ENCODE measurements around the gene CDCA5.

Gene CDCA5

GRCh38 chr11:65071907-65072630 is 11.8 kb downstream of the CDCA5 start:
- H3K27me3 ChIP-seq (ENCODE audit: control insufficient read depth in 1 of 2, insufficient read depth in 2 of 2, low read length in 2 of 2): no peaks in the 10 kb centered on the region
- no peak overlapping the region for H3K27ac ChIP-seq (ENCODE audit: low read depth, low read length)
- H3K36me3 ChIP-seq (ENCODE audit: control insufficient read depth in 1 of 2, insufficient read depth in 2 of 2, low read length in 2 of 2): no peaks in the 10 kb centered on the region
- H3K9me3 ChIP-seq (ENCODE audit: control insufficient read depth in 1 of 2, low read length in 2 of 2): no peaks in the 10 kb centered on the region
- no peaks in the 10 kb centered on the region for H3K4me1 ChIP-seq (ENCODE audit: control insufficient read depth in 1 of 2, insufficient read depth in 2 of 2, low read length in 2 of 2)
- no peak overlapping the region for H3K9ac ChIP-seq (ENCODE audit: low read depth in 1 of 2, low read length in 2 of 2)
- no peak overlapping the region for H3K4me3 ChIP-seq (ENCODE audit: low read depth in 1 of 2, low read length in 2 of 2)

- Histone ChIP-seq H3K36me3 (ENCODE audit: control insufficient read depth in 1 of 2, insufficient read depth in 2 of 2, low read length in 2 of 2) (no peaks in the 10 kb centered on the region), H3K9me3 (ENCODE audit: control insufficient read depth in 1 of 2, low read length in 2 of 2) (no peaks in the 10 kb centered on the region), H3K4me1 (ENCODE audit: control insufficient read depth in 1 of 2, insufficient read depth in 2 of 2, low read length in 2 of 2) (no peaks in the 10 kb centered on the region), H3K27me3 (ENCODE audit: control insufficient read depth in 1 of 2, insufficient read depth in 2 of 2, low read length in 2 of 2) (no peaks in the 10 kb centered on the region), H3K27ac (ENCODE audit: low read depth, low read length) (no peak overlapping the region), H3K9ac (ENCODE audit: low read depth in 1 of 2, low read length in 2 of 2) (no peak overlapping the region), H3K4me3 (ENCODE audit: low read depth in 1 of 2, low read length in 2 of 2) (no peak overlapping the region)
Measured at GRCh38 chr11:65069217-65069616, 14.6 kb downstream of the CDCA5 start.

GRCh38 chr11:65067446-65067845 is 16.4 kb downstream of the CDCA5 start:
- Histone ChIP-seq H3K4me3 (ENCODE audit: low read depth in 1 of 2, low read length in 2 of 2) (no peak overlapping the region), H3K9ac (ENCODE audit: low read depth in 1 of 2, low read length in 2 of 2) (no peak overlapping the region), H3K36me3 (ENCODE audit: control insufficient read depth in 1 of 2, insufficient read depth in 2 of 2, low read length in 2 of 2) (no peaks in the 10 kb centered on the region), H3K27me3 (ENCODE audit: control insufficient read depth in 1 of 2, insufficient read depth in 2 of 2, low read length in 2 of 2) (no peaks in the 10 kb centered on the region), H3K4me1 (ENCODE audit: control insufficient read depth in 1 of 2, insufficient read depth in 2 of 2, low read length in 2 of 2) (no peaks in the 10 kb centered on the region), H3K9me3 (ENCODE audit: control insufficient read depth in 1 of 2, low read length in 2 of 2) (no peaks in the 10 kb centered on the region), H3K27ac (ENCODE audit: low read depth, low read length) (no peak overlapping the region)

GRCh38 chr11:65066805-65067291 is 17.0 kb downstream of the CDCA5 start:
- no peaks in the 10 kb centered on the region for H3K9me3 ChIP-seq (ENCODE audit: control insufficient read depth in 1 of 2, low read length in 2 of 2)
- H3K36me3 ChIP-seq (ENCODE audit: control insufficient read depth in 1 of 2, insufficient read depth in 2 of 2, low read length in 2 of 2): no peaks in the 10 kb centered on the region
- H3K27ac ChIP-seq (ENCODE audit: low read depth, low read length): no peak overlapping the region
- no peaks in the 10 kb centered on the region for H3K27me3 ChIP-seq (ENCODE audit: control insufficient read depth in 1 of 2, insufficient read depth in 2 of 2, low read length in 2 of 2)
- H3K4me3 ChIP-seq (ENCODE audit: low read depth in 1 of 2, low read length in 2 of 2): no peak overlapping the region
- no peaks in the 10 kb centered on the region for H3K4me1 ChIP-seq (ENCODE audit: control insufficient read depth in 1 of 2, insufficient read depth in 2 of 2, low read length in 2 of 2)
- no peak overlapping the region for H3K9ac ChIP-seq (ENCODE audit: low read depth in 1 of 2, low read length in 2 of 2)

- no peak overlapping the region for H3K9ac ChIP-seq (ENCODE audit: low read depth in 1 of 2, low read length in 2 of 2)
- H3K27ac ChIP-seq (ENCODE audit: low read depth, low read length): no peak overlapping the region
- H3K4me1 ChIP-seq (ENCODE audit: control insufficient read depth in 1 of 2, insufficient read depth in 2 of 2, low read length in 2 of 2): no peaks in the 10 kb centered on the region
- no peaks in the 10 kb centered on the region for H3K9me3 ChIP-seq (ENCODE audit: control insufficient read depth in 1 of 2, low read length in 2 of 2)
- no peaks in the 10 kb centered on the region for H3K36me3 ChIP-seq (ENCODE audit: control insufficient read depth in 1 of 2, insufficient read depth in 2 of 2, low read length in 2 of 2)
- H3K4me3 ChIP-seq (ENCODE audit: low read depth in 1 of 2, low read length in 2 of 2): no peak overlapping the region
- no peaks in the 10 kb centered on the region for H3K27me3 ChIP-seq (ENCODE audit: control insufficient read depth in 1 of 2, insufficient read depth in 2 of 2, low read length in 2 of 2)
Measured at GRCh38 chr11:65066315-65066714, 17.5 kb downstream of the CDCA5 start.

GRCh38 chr11:65065851-65066250 is 18.0 kb downstream of the CDCA5 start:
- H3K9ac ChIP-seq (ENCODE audit: low read depth in 1 of 2, low read length in 2 of 2): no peak overlapping the region
- H3K27ac ChIP-seq (ENCODE audit: low read depth, low read length): no peak overlapping the region
- no peaks in the 10 kb centered on the region for H3K27me3 ChIP-seq (ENCODE audit: control insufficient read depth in 1 of 2, insufficient read depth in 2 of 2, low read length in 2 of 2)
- H3K4me1 ChIP-seq (ENCODE audit: control insufficient read depth in 1 of 2, insufficient read depth in 2 of 2, low read length in 2 of 2): no peaks in the 10 kb centered on the region
- H3K36me3 ChIP-seq (ENCODE audit: control insufficient read depth in 1 of 2, insufficient read depth in 2 of 2, low read length in 2 of 2): no peaks in the 10 kb centered on the region
- no peaks in the 10 kb centered on the region for H3K9me3 ChIP-seq (ENCODE audit: control insufficient read depth in 1 of 2, low read length in 2 of 2)
- no peak overlapping the region for H3K4me3 ChIP-seq (ENCODE audit: low read depth in 1 of 2, low read length in 2 of 2)

GRCh38 chr11:65064847-65065240 is 19.0 kb downstream of the CDCA5 start:
- Histone ChIP-seq H3K36me3 (ENCODE audit: control insufficient read depth in 1 of 2, insufficient read depth in 2 of 2, low read length in 2 of 2) (no peaks in the 10 kb centered on the region), H3K9ac (ENCODE audit: low read depth in 1 of 2, low read length in 2 of 2) (no peak overlapping the region), H3K27me3 (ENCODE audit: control insufficient read depth in 1 of 2, insufficient read depth in 2 of 2, low read length in 2 of 2) (no peaks in the 10 kb centered on the region), H3K27ac (ENCODE audit: low read depth, low read length) (no peak overlapping the region), H3K4me3 (ENCODE audit: low read depth in 1 of 2, low read length in 2 of 2) (no peak overlapping the region), H3K4me1 (ENCODE audit: control insufficient read depth in 1 of 2, insufficient read depth in 2 of 2, low read length in 2 of 2) (peaks cover 8% of the 10 kb centered on the region in 2 donors), H3K9me3 (ENCODE audit: control insufficient read depth in 1 of 2, low read length in 2 of 2) (no peaks in the 10 kb centered on the region)

- Histone ChIP-seq H3K27me3 (ENCODE audit: control insufficient read depth in 1 of 2, insufficient read depth in 2 of 2, low read length in 2 of 2) (no peaks in the 10 kb centered on the region), H3K4me3 (ENCODE audit: low read depth in 1 of 2, low read length in 2 of 2) (no peak overlapping the region), H3K36me3 (ENCODE audit: control insufficient read depth in 1 of 2, insufficient read depth in 2 of 2, low read length in 2 of 2) (no peaks in the 10 kb centered on the region), H3K9ac (ENCODE audit: low read depth in 1 of 2, low read length in 2 of 2) (no peak overlapping the region), H3K4me1 (ENCODE audit: control insufficient read depth in 1 of 2, insufficient read depth in 2 of 2, low read length in 2 of 2) (peaks cover 16 to 21% of the 10 kb centered on the region in 2 donors), H3K9me3 (ENCODE audit: control insufficient read depth in 1 of 2, low read length in 2 of 2) (no peaks in the 10 kb centered on the region), H3K27ac (ENCODE audit: low read depth, low read length) (no peak overlapping the region)
Measured at GRCh38 chr11:65063532-65063931, 20.3 kb downstream of the CDCA5 start.

- Histone ChIP-seq H3K4me1 (ENCODE audit: control insufficient read depth in 1 of 2, insufficient read depth in 2 of 2, low read length in 2 of 2) (peaks cover 24 to 30% of the 10 kb centered on the region in 2 donors), H3K9me3 (ENCODE audit: control insufficient read depth in 1 of 2, low read length in 2 of 2) (no peaks in the 10 kb centered on the region), H3K4me3 (ENCODE audit: low read depth in 1 of 2, low read length in 2 of 2) (no peak overlapping the region), H3K27ac (ENCODE audit: low read depth, low read length) (no peak overlapping the region), H3K9ac (ENCODE audit: low read depth in 1 of 2, low read length in 2 of 2) (no peak overlapping the region), H3K36me3 (ENCODE audit: control insufficient read depth in 1 of 2, insufficient read depth in 2 of 2, low read length in 2 of 2) (no peaks in the 10 kb centered on the region), H3K27me3 (ENCODE audit: control insufficient read depth in 1 of 2, insufficient read depth in 2 of 2, low read length in 2 of 2) (no peaks in the 10 kb centered on the region)
Measured at GRCh38 chr11:65060913-65061408, 22.9 kb downstream of the CDCA5 start.

GRCh38 chr11:65059959-65060824 is 23.6 kb downstream of the CDCA5 start:
- no peaks in the 10 kb centered on the region for H3K9me3 ChIP-seq (ENCODE audit: control insufficient read depth in 1 of 2, low read length in 2 of 2)
- peaks cover 24 to 30% of the 10 kb centered on the region in 2 donors for H3K4me1 ChIP-seq (ENCODE audit: control insufficient read depth in 1 of 2, insufficient read depth in 2 of 2, low read length in 2 of 2)
- H3K27ac ChIP-seq (ENCODE audit: low read depth, low read length): no peak overlapping the region
- no peaks in the 10 kb centered on the region for H3K36me3 ChIP-seq (ENCODE audit: control insufficient read depth in 1 of 2, insufficient read depth in 2 of 2, low read length in 2 of 2)
- H3K4me3 ChIP-seq (ENCODE audit: low read depth in 1 of 2, low read length in 2 of 2): no peak overlapping the region
- no peaks in the 10 kb centered on the region for H3K27me3 ChIP-seq (ENCODE audit: control insufficient read depth in 1 of 2, insufficient read depth in 2 of 2, low read length in 2 of 2)
- peak overlapping the region in 1 of 2 donors; percentile 26 for H3K9ac ChIP-seq (ENCODE audit: low read depth in 1 of 2, low read length in 2 of 2)

All from duodenal mucosa (tissue), 2 donors.